GM12878 (cell line): ENCODE measurements around the gene IGFLR1. TPM values are rescaled to one million over a fixed set of nuclear protein-coding genes. Genes with fewer than 3 reads are reported as not detected.

Source experiments
- ASH2L ChIP-seq: fragments of 300-600, 200-600 bp; sonication (generic); IDR thresholded peaks from 2 replicates; pipeline ENCODE4 v1.6.1; 2017; ENCODE audit warnings: low read depth, mild to moderate bottlenecking, borderline replicate concordance
- ESRRA ChIP-seq: IDR thresholded peaks from 2 replicates; pipeline ENCODE4 v1.6.1; 2012; ENCODE audit warnings: mild to moderate bottlenecking, low read length, improper control_type of control experiment
- HDGF ChIP-seq: fragments of 450-650 bp; IDR thresholded peaks from 2 replicates; pipeline ENCODE4 v1.6.1; 2016; ENCODE audit warnings: antibody characterized with exemption
- KAT2A ChIP-seq: conservative IDR thresholded peaks from 2 replicates; pipeline ENCODE4 v1.6.1; 2011; ENCODE audit warnings: low read depth, low read length; ENCODE audit not compliant: control insufficient read depth
- LARP7 ChIP-seq: fragments of 450-650 bp; IDR thresholded peaks from 2 replicates; pipeline ENCODE4 v1.6.1; 2017; ENCODE audit warnings: mild to moderate bottlenecking
- NKRF ChIP-seq: fragments of 450-650 bp; conservative IDR thresholded peaks from 2 replicates; pipeline ENCODE4 v1.6.1; 2017; ENCODE audit warnings: mild to moderate bottlenecking, moderate library complexity
- NR2F1 ChIP-seq: fragments of 450-650 bp; conservative IDR thresholded peaks from 2 replicates; pipeline ENCODE4 v1.6.1; 2017; ENCODE audit warnings: mild to moderate bottlenecking
- RELA ChIP-seq: fragments of 450-650 bp; IDR thresholded peaks from 2 replicates; pipeline ENCODE4 v1.8.0; 2014; ENCODE audit warnings: borderline replicate concordance; ENCODE audit not compliant: partially characterized antibody
- SIX5 ChIP-seq: IDR thresholded peaks from 2 replicates; pipeline ENCODE4 v1.6.1; 2011; ENCODE audit warnings: mild to moderate bottlenecking, low read depth, low read length, moderate library complexity; ENCODE audit not compliant: severe bottlenecking
- SKIL ChIP-seq: fragments of 450-650 bp; IDR thresholded peaks from 2 replicates; pipeline ENCODE4 v1.6.1; 2017; ENCODE audit warnings: mild to moderate bottlenecking, low read depth, inconsistent platforms; ENCODE audit not compliant: poor library complexity, severe bottlenecking
- SP1 ChIP-seq: IDR thresholded peaks from one replicate; pipeline ENCODE4 v1.6.1; 2011; ENCODE audit warnings: low read depth, low read length
- TBL1XR1 ChIP-seq: IDR thresholded peaks from 2 replicates; pipeline ENCODE4 v1.6.1; 2012; ENCODE audit warnings: low read depth, low read length, improper control_type of control experiment
- TCF7 ChIP-seq: IDR thresholded peaks from 2 replicates; pipeline ENCODE4 v1.6.1; 2014; ENCODE audit warnings: antibody characterized with exemption, borderline replicate concordance
- polyA plus RNA-seq, 11 experiments: library from polyadenylated mRNA; depleted of rRNA in 4 of 11; unstranded in 6 of 11; stranded (reverse) in 5 of 11; fragments of >200 nt; fragmentation: Nextera tagmentation in 4 of 11; fragmentation: Illumina TruSeq in 1 of 11; extraction: Ambion mirVana in 4 of 11; extraction: Trizol in 1 of 11; gene quantifications; 1 replicate in 1 of 11; 2 replicates in 10 of 11; pipeline versions ENCODE4 v1.2.1 to v1.2.3, GENCODE V29; 2011 to 2016; ENCODE audit warnings: inconsistent platforms in 2 of 11, missing spikeins in 2 of 11, low read depth in 1 of 11
- total RNA-seq, 4 experiments: library from RNA; depleted of rRNA in 3 of 4; stranded (reverse); fragments of >200 nt in 3 of 4; fragmentation: Illumina TruSeq in 1 of 4; extraction: Trizol in 1 of 4; gene quantifications; 2 replicates each; pipeline versions ENCODE4 v1.2.1 to v1.2.3, GENCODE V29; 2013 to 2021
- TF ChIP-seq, protein P1 (sequence below): fragments of 450-650 bp; IDR thresholded peaks from 2 replicates; pipeline ENCODE4 v1.6.1; 2017; ENCODE audit warnings: antibody characterized with exemption, mild to moderate bottlenecking, moderate library complexity
- TF ChIP-seq, protein P2 (sequence below): fragments of 450-650 bp; IDR thresholded peaks from 2 replicates; pipeline ENCODE4 v1.6.1; 2014; ENCODE audit warnings: mild to moderate bottlenecking
- TF ChIP-seq, protein P3 (sequence below): IDR thresholded peaks from 2 replicates; pipeline ENCODE4 v1.6.1; 2012; ENCODE audit warnings: mild to moderate bottlenecking, low read depth, low read length
- TF ChIP-seq, protein P4 (sequence below): IDR thresholded peaks from 2 replicates; pipeline ENCODE4 v1.6.1; 2011; ENCODE audit warnings: borderline replicate concordance, low read depth, mild to moderate bottlenecking, moderate library complexity, mixed read lengths, low read length; ENCODE audit not compliant: insufficient read depth; ENCODE audit errors: extremely low read length

IGFLR1 gene
- total and polyA plus RNA-seq, 10 of the 15 experiments (the other 5 are each of a cell fraction or from before 2014, with no cell fraction given) = 2.5 to 39.9 (median 24.8) TPM

- TF ChIP-seq, protein P1, sequence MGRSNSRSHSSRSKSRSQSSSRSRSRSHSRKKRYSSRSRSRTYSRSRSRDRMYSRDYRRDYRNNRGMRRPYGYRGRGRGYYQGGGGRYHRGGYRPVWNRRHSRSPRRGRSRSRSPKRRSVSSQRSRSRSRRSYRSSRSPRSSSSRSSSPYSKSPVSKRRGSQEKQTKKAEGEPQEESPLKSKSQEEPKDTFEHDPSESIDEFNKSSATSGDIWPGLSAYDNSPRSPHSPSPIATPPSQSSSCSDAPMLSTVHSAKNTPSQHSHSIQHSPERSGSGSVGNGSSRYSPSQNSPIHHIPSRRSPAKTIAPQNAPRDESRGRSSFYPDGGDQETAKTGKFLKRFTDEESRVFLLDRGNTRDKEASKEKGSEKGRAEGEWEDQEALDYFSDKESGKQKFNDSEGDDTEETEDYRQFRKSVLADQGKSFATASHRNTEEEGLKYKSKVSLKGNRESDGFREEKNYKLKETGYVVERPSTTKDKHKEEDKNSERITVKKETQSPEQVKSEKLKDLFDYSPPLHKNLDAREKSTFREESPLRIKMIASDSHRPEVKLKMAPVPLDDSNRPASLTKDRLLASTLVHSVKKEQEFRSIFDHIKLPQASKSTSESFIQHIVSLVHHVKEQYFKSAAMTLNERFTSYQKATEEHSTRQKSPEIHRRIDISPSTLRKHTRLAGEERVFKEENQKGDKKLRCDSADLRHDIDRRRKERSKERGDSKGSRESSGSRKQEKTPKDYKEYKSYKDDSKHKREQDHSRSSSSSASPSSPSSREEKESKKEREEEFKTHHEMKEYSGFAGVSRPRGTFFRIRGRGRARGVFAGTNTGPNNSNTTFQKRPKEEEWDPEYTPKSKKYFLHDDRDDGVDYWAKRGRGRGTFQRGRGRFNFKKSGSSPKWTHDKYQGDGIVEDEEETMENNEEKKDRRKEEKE = no peak
- TF ChIP-seq RELA (peak; percentile 45), TCF7 (no peak), ASH2L (no peak), SKIL (no peak), TBL1XR1 (peak; percentile 29; the same call in 1 of the 2 replicates), ESRRA (no peak), LARP7 (peak; percentile 72), NR2F1 (peak; percentile 65; the same call in 1 of the 2 replicates), HDGF (no peak), KAT2A (no peak), SIX5 (peak; percentile 1), NKRF (peak; percentile 4; the same call in 1 of the 2 replicates), SP1 (no peak)
- TF ChIP-seq, protein P2, sequence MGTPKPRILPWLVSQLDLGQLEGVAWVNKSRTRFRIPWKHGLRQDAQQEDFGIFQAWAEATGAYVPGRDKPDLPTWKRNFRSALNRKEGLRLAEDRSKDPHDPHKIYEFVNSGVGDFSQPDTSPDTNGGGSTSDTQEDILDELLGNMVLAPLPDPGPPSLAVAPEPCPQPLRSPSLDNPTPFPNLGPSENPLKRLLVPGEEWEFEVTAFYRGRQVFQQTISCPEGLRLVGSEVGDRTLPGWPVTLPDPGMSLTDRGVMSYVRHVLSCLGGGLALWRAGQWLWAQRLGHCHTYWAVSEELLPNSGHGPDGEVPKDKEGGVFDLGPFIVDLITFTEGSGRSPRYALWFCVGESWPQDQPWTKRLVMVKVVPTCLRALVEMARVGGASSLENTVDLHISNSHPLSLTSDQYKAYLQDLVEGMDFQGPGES = no peak
- TF ChIP-seq, protein P3, sequence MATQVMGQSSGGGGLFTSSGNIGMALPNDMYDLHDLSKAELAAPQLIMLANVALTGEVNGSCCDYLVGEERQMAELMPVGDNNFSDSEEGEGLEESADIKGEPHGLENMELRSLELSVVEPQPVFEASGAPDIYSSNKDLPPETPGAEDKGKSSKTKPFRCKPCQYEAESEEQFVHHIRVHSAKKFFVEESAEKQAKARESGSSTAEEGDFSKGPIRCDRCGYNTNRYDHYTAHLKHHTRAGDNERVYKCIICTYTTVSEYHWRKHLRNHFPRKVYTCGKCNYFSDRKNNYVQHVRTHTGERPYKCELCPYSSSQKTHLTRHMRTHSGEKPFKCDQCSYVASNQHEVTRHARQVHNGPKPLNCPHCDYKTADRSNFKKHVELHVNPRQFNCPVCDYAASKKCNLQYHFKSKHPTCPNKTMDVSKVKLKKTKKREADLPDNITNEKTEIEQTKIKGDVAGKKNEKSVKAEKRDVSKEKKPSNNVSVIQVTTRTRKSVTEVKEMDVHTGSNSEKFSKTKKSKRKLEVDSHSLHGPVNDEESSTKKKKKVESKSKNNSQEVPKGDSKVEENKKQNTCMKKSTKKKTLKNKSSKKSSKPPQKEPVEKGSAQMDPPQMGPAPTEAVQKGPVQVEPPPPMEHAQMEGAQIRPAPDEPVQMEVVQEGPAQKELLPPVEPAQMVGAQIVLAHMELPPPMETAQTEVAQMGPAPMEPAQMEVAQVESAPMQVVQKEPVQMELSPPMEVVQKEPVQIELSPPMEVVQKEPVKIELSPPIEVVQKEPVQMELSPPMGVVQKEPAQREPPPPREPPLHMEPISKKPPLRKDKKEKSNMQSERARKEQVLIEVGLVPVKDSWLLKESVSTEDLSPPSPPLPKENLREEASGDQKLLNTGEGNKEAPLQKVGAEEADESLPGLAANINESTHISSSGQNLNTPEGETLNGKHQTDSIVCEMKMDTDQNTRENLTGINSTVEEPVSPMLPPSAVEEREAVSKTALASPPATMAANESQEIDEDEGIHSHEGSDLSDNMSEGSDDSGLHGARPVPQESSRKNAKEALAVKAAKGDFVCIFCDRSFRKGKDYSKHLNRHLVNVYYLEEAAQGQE = no peak
- TF ChIP-seq, protein P4, sequence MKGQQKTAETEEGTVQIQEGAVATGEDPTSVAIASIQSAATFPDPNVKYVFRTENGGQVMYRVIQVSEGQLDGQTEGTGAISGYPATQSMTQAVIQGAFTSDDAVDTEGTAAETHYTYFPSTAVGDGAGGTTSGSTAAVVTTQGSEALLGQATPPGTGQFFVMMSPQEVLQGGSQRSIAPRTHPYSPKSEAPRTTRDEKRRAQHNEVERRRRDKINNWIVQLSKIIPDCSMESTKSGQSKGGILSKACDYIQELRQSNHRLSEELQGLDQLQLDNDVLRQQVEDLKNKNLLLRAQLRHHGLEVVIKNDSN = no peak
Observed at GRCh38 chr19:35717665-35718344, 24.4 kb downstream of the IGFLR1 start, which contains the start of gene KMT2B (continued).
